HEK293 (cell line): ENCODE results near the gene NTN4.

Experiments
- FEZF1 ChIP-seq: fragments of 450-650 bp; formaldehyde crosslinking; IDR thresholded peaks from 2 replicates; pipeline ENCODE4 v1.5.1; 2016; ENCODE audit warnings: missing biosample characterization, missing genetic modification characterization
- HIC1 ChIP-seq: fragments of 450-650 bp; formaldehyde crosslinking; IDR thresholded peaks from 2 replicates; pipeline ENCODE4 v1.5.1; 2016; ENCODE audit warnings: missing biosample characterization, missing genetic modification characterization
- IKZF3 ChIP-seq: fragments of 450-650 bp; IDR thresholded peaks from 2 replicates; pipeline ENCODE4 v1.5.0; 2018; ENCODE audit warnings: missing biosample characterization, mild to moderate bottlenecking, missing genetic modification characterization, moderate library complexity
- INSM2 ChIP-seq: fragments of 450-650 bp; formaldehyde crosslinking; IDR thresholded peaks from 2 replicates; pipeline ENCODE4 v1.5.1; 2016; ENCODE audit warnings: missing biosample characterization, missing genetic modification characterization
- KLF16 ChIP-seq: fragments of 450-650 bp; formaldehyde crosslinking; IDR thresholded peaks from 2 replicates; pipeline ENCODE4 v1.5.1; 2017; ENCODE audit warnings: missing biosample characterization, missing genetic modification characterization
- KLF9 ChIP-seq: fragments of 450-650 bp; formaldehyde crosslinking; IDR thresholded peaks from 2 replicates; pipeline ENCODE4 v1.5.1; 2016; ENCODE audit warnings: missing biosample characterization, missing genetic modification characterization, low read depth
- PRDM10 ChIP-seq: fragments of 450-650 bp; formaldehyde crosslinking; IDR thresholded peaks from 2 replicates; pipeline ENCODE4 v1.5.1; 2016; ENCODE audit warnings: missing biosample characterization, missing genetic modification characterization
- SP7 ChIP-seq: fragments of 450-650 bp; formaldehyde crosslinking; IDR thresholded peaks from 2 replicates; pipeline ENCODE4 v1.5.1; 2016; ENCODE audit warnings: missing biosample characterization, missing genetic modification characterization
- YY2 ChIP-seq: fragments of 450-650 bp; formaldehyde crosslinking; IDR thresholded peaks from 2 replicates; pipeline ENCODE4 v1.5.1; 2016; ENCODE audit warnings: missing biosample characterization, missing genetic modification characterization
- ZBTB8A ChIP-seq: fragments of 450-650 bp; formaldehyde crosslinking; IDR thresholded peaks from 2 replicates; pipeline ENCODE4 v1.5.1; 2016; ENCODE audit warnings: missing biosample characterization, missing genetic modification characterization
- ZIC2 ChIP-seq: fragments of 450-650 bp; formaldehyde crosslinking; IDR thresholded peaks from 2 replicates; pipeline ENCODE4 v1.5.1; 2016; ENCODE audit warnings: missing biosample characterization, missing genetic modification characterization
- ZNF10 ChIP-seq: fragments of 450-650 bp; formaldehyde crosslinking; IDR thresholded peaks from 2 replicates; pipeline ENCODE4 v1.5.1; 2017; ENCODE audit warnings: missing biosample characterization, missing genetic modification characterization
- ZNF16 ChIP-seq: fragments of 450-650 bp; formaldehyde crosslinking; IDR thresholded peaks from 2 replicates; pipeline ENCODE4 v1.5.1; 2016; ENCODE audit warnings: low read depth, missing biosample characterization, missing genetic modification characterization
- ZNF211 ChIP-seq: fragments of 450-650 bp; formaldehyde crosslinking; IDR thresholded peaks from 2 replicates; pipeline ENCODE4 v1.5.1; 2016; ENCODE audit warnings: low read depth, missing biosample characterization, missing genetic modification characterization
- ZNF24 ChIP-seq: fragments of 450-650 bp; formaldehyde crosslinking; IDR thresholded peaks from 2 replicates; pipeline ENCODE4 v1.5.1; 2016; ENCODE audit warnings: missing biosample characterization, missing genetic modification characterization
- ZNF302 ChIP-seq: fragments of 450-650 bp; formaldehyde crosslinking; IDR thresholded peaks from 2 replicates; pipeline ENCODE4 v1.5.1; 2016; ENCODE audit warnings: missing biosample characterization, missing genetic modification characterization, low read depth
- ZNF311 ChIP-seq: fragments of 450-650 bp; formaldehyde crosslinking; IDR thresholded peaks from 2 replicates; pipeline ENCODE4 v1.5.1; 2017; ENCODE audit warnings: missing biosample characterization, missing genetic modification characterization, borderline replicate concordance
- ZNF335 ChIP-seq: fragments of 450-650 bp; formaldehyde crosslinking; conservative IDR thresholded peaks from 2 replicates; pipeline ENCODE4 v1.5.1; 2016; ENCODE audit warnings: missing biosample characterization, missing genetic modification characterization
- ZNF37A ChIP-seq: fragments of 450-650 bp; IDR thresholded peaks from 2 replicates; pipeline ENCODE4 v1.5.1; 2018; ENCODE audit warnings: missing biosample characterization, missing genetic modification characterization
- ZNF510 ChIP-seq: fragments of 450-650 bp; formaldehyde crosslinking; IDR thresholded peaks from 2 replicates; pipeline ENCODE4 v1.5.1; 2018; ENCODE audit warnings: mild to moderate bottlenecking, missing genetic modification characterization, missing biosample characterization; ENCODE audit not compliant: insufficient replicate concordance
- ZNF530 ChIP-seq: fragments of 450-650 bp; formaldehyde crosslinking; IDR thresholded peaks from 2 replicates; pipeline ENCODE4 v1.5.1; 2016; ENCODE audit warnings: low read depth, missing biosample characterization, missing genetic modification characterization
- ZNF596 ChIP-seq: fragments of 450-650 bp; IDR thresholded peaks from 2 replicates; pipeline ENCODE4 v1.5.0; 2018; ENCODE audit warnings: missing biosample characterization, mild to moderate bottlenecking, missing genetic modification characterization, moderate library complexity
- ZNF660 ChIP-seq: fragments of 450-650 bp; IDR thresholded peaks from 2 replicates; pipeline ENCODE4 v1.5.1; 2018; ENCODE audit warnings: missing biosample characterization, mild to moderate bottlenecking, missing genetic modification characterization
- ZNF677 ChIP-seq: fragments of 450-650 bp; IDR thresholded peaks from 2 replicates; pipeline ENCODE4 v1.5.0; 2018; ENCODE audit warnings: missing biosample characterization, mild to moderate bottlenecking, missing genetic modification characterization, moderate library complexity
- ZNF768 ChIP-seq: fragments of 450-650 bp; formaldehyde crosslinking; IDR thresholded peaks from 2 replicates; pipeline ENCODE4 v1.5.1; 2018; ENCODE audit warnings: missing biosample characterization, mild to moderate bottlenecking, missing genetic modification characterization
- ZNF785 ChIP-seq: fragments of 450-650 bp; formaldehyde crosslinking; IDR thresholded peaks from 2 replicates; pipeline ENCODE4 v1.5.1; 2016; ENCODE audit warnings: missing biosample characterization, missing genetic modification characterization
- ZNF837 ChIP-seq: fragments of 450-650 bp; formaldehyde crosslinking; IDR thresholded peaks from 2 replicates; pipeline ENCODE4 v1.5.1; 2016; ENCODE audit warnings: missing biosample characterization, missing genetic modification characterization
- ZSCAN23 ChIP-seq: fragments of 450-650 bp; formaldehyde crosslinking; IDR thresholded peaks from 2 replicates; pipeline ENCODE4 v1.5.1; 2016; ENCODE audit warnings: missing biosample characterization, missing genetic modification characterization
- ZSCAN30 ChIP-seq: fragments of 450-650 bp; IDR thresholded peaks from 2 replicates; pipeline ENCODE4 v1.5.1; 2018; ENCODE audit warnings: missing biosample characterization, mild to moderate bottlenecking, missing genetic modification characterization, moderate library complexity
- TF ChIP-seq, protein P1 (sequence below): fragments of 450-650 bp; formaldehyde crosslinking; IDR thresholded peaks from 2 replicates; pipeline ENCODE4 v1.5.1; 2016; ENCODE audit warnings: missing biosample characterization, missing genetic modification characterization

Gene NTN4

DNA sequence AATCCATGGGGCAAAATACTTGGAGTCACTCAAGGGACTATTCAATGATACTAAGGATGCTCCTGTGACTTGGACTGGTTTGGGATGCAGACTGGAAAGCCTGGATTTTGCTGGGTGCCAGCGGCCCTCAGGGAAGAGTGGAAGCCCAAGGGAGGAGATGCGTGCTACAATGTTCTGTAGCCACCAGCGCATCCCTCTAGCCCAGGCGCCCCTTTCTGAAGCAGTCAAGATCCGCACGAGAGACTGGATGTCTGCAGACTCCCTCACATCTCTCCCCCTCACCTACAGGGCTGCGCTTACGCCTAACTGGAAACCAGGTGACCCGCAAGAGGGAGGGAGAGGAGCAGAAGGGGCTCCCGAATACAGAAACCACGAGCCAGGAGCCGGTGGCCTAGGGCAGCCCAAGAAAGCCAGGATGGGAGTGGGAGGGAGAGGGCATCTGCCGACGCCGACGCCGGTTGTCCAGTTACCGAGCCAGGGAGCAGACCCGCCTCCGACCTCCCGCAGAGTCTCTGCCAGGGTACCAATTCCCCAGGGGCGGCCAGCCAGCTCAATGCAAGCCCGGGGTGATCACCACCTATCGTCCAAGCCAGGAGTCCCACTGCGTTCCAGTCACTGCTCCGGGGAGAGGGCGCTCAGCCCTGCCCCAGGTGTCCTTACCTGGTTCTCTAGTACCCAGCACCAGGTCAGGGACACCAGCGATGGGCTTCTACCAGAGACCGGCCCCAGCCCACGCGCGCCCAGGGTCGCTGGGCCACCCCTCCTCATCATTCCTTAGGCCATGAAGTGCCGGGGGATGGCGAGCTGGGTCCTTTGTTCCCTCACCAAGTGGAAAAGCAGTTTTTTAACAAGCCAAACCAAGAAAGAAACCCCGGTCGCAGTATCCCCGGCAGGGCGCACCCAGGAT lies 1.2 kb downstream of the NTN4 start (continued):
- no peak for TF ChIP-seq KLF16 (tag by site-specific recombination)
- no peak for TF ChIP-seq ZNF596 (tag by site-specific recombination)
- TF ChIP-seq PRDM10 (tag by site-specific recombination): no peak; the same call in 1 of the 2 replicates
- TF ChIP-seq ZNF311 (tag by site-specific recombination): no peak
- no peak for TF ChIP-seq ZNF660 (tag by site-specific recombination)
- TF ChIP-seq ZNF335: no peak
- no peak for TF ChIP-seq SP7
- no peak for TF ChIP-seq ZSCAN30 (tag by site-specific recombination)
- TF ChIP-seq ZNF37A (tag by site-specific recombination): no peak
- no peak for TF ChIP-seq ZNF677
- TF ChIP-seq ZBTB8A (tag by site-specific recombination): 0 out of 2 replicates have a peak, but pooled peaks have one; percentile 36
- TF ChIP-seq ZNF10 (tag by site-specific recombination): peak; percentile 28; the same call in 1 of the 2 replicates
- no peak for TF ChIP-seq INSM2 (tag by site-specific recombination)
- no peak for TF ChIP-seq KLF9 (tag by site-specific recombination)
- TF ChIP-seq IKZF3 (tag by site-specific recombination): no peak
- TF ChIP-seq ZNF837: no peak
- TF ChIP-seq ZNF530 (tag by site-specific recombination): no peak
- TF ChIP-seq HIC1 (tag by site-specific recombination): 0 out of 2 replicates have a peak, but pooled peaks have one; percentile 49
- TF ChIP-seq ZNF16 (tag by site-specific recombination): no peak
- TF ChIP-seq ZNF510 (tag by site-specific recombination): no peak
- no peak for TF ChIP-seq FEZF1 (tag by site-specific recombination)
- TF ChIP-seq YY2 (tag by site-specific recombination): no peak
- no peak for TF ChIP-seq ZNF24 (tag by site-specific recombination)
- TF ChIP-seq ZNF211 (tag by site-specific recombination): no peak
- TF ChIP-seq ZNF768: no peak
- no peak for TF ChIP-seq ZNF785 (tag by site-specific recombination)
- TF ChIP-seq ZNF302: no peak
- no peak for TF ChIP-seq ZSCAN23 (tag by site-specific recombination)
- peak; percentile 87 for TF ChIP-seq ZIC2 (tag by site-specific recombination)
- TF ChIP-seq, protein P1, sequence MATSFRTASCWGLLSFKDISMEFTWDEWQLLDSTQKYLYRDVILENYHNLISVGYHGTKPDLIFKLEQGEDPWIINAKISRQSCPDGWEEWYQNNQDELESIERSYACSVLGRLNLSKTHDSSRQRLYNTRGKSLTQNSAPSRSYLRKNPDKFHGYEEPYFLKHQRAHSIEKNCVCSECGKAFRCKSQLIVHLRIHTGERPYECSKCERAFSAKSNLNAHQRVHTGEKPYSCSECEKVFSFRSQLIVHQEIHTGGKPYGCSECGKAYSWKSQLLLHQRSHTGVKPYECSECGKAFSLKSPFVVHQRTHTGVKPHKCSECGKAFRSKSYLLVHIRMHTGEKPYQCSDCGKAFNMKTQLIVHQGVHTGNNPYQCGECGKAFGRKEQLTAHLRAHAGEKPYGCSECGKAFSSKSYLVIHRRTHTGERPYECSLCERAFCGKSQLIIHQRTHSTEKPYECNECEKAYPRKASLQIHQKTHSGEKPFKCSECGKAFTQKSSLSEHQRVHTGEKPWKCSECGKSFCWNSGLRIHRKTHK (tag by site-specific recombination): no peak
